Brain microvascular endothelial cell (primary cell): ENCODE results near the gene UCK2.

Experiments used
- DNase-seq: peaks from one replicate; pipeline ENCODE4 v3.0.0-alpha.2; 2020
- H3K27ac ChIP-seq: fragments of 250-450 bp; sonication (Bioruptor Pico); 2 replicates; pipeline ENCODE4 v1.5.1; 2020; ENCODE audit warnings: mild to moderate bottlenecking, moderate library complexity
- H3K27me3 ChIP-seq: fragments of 250-450 bp; sonication (Bioruptor Pico); replicated peaks from 2 replicates; pipeline ENCODE4 v1.5.1; 2020; ENCODE audit warnings: mild to moderate bottlenecking
- H3K36me3 ChIP-seq: fragments of 250-450 bp; sonication (Bioruptor Pico); replicated peaks from 2 replicates; pipeline ENCODE4 v1.5.1; 2020; ENCODE audit warnings: mild to moderate bottlenecking
- H3K4me3 ChIP-seq: 2 replicates; pipeline ENCODE4 v1.5.1; 2011; ENCODE audit warnings: low read depth, mild to moderate bottlenecking, control low read depth, low read length, moderate library complexity
- CTCF ChIP-seq: IDR thresholded peaks from 2 replicates; pipeline ENCODE4 v1.5.1; 2011; ENCODE audit warnings: low read depth, mild to moderate bottlenecking, moderate library complexity, low read length, control low read depth, inconsistent platforms; ENCODE audit errors: missing control alignments
- in situ Hi-C: cut with HindIII; loops from 2 replicates; pipeline ENCODE4 v1.10.0; 2017; ENCODE audit warnings: low sequenced_read_pairs, low pct_ligation_motif_present

Gene UCK2

GRCh38 chr1:165837838-165838364 lies 10.5 kb downstream of the UCK2 start:
- H3K27me3 ChIP-seq, result no peaks in the 10 kb centered on the region

GRCh38 chr1:165840423-165840822 lies 13.0 kb downstream of the UCK2 start:
- Histone ChIP-seq H3K27ac (no peak overlapping the region), H3K36me3 (no peaks in the 10 kb centered on the region), H3K4me3 (no peak overlapping the region), H3K27me3 (no peaks in the 10 kb centered on the region)
- DNase-seq, result no peak
- in situ Hi-C loops, result no loop called here
- TF ChIP-seq CTCF, result no peak

More at GRCh38 chr1:165837838-165838364, 10.5 kb downstream of the UCK2 start:
- no peak overlapping the region for H3K27ac ChIP-seq
- no peak for TF ChIP-seq CTCF
- H3K4me3 ChIP-seq, result no peak overlapping the region
- H3K36me3 ChIP-seq, result no peaks in the 10 kb centered on the region
- DNase-seq, result no peak
- in situ Hi-C loops, result no loop called here

GRCh38 chr1:165841582-165842017 lies 14.2 kb downstream of the UCK2 start:
- peak; percentile 49 for DNase-seq
- no peak for TF ChIP-seq CTCF
- H3K27ac ChIP-seq, result no peak overlapping the region

GRCh38 chr1:165842023-165842670 lies 14.7 kb downstream of the UCK2 start:
- in situ Hi-C loops, result no loop called here
- Histone ChIP-seq H3K27me3 (no peaks in the 10 kb centered on the region), H3K36me3 (no peaks in the 10 kb centered on the region), H3K27ac (no peak overlapping the region), H3K4me3 (no peak overlapping the region)
- no peak for TF ChIP-seq CTCF
- DNase-seq, result no peak

More at GRCh38 chr1:165841582-165842017, 14.2 kb downstream of the UCK2 start:
- Histone ChIP-seq H3K27me3 (no peaks in the 10 kb centered on the region), H3K36me3 (no peaks in the 10 kb centered on the region), H3K4me3 (no peak overlapping the region)
- in situ Hi-C loops, result no loop called here

- H3K36me3 ChIP-seq, result no peaks in the 10 kb centered on the region
- TF ChIP-seq CTCF, result no peak
- H3K4me3 ChIP-seq, result no peak overlapping the region
- no peaks in the 10 kb centered on the region for H3K27me3 ChIP-seq
- peak; percentile 34 for DNase-seq
- no peak overlapping the region for H3K27ac ChIP-seq
- in situ Hi-C loops, result no loop called here
These were observed 15.3 kb downstream of the UCK2 start for GRCh38 chr1:165842671-165843129.
